H1 (cell line): ENCODE results near the gene UBALD1. TPM values are rescaled to one million over a fixed set of nuclear protein-coding genes. Genes with fewer than 3 reads are reported as not detected.

ENCODE experiments used
- ATF3 ChIP-seq: IDR thresholded peaks from 2 replicates; pipeline ENCODE4 v1.6.1; 2011; ENCODE audit warnings: low read depth, mild to moderate bottlenecking, low read length; ENCODE audit not compliant: insufficient read depth
- E2F6 ChIP-seq: IDR thresholded peaks from 2 replicates; pipeline ENCODE4 v1.6.1; 2012; ENCODE audit warnings: inconsistent platforms
- SIN3A ChIP-seq, 2 experiments: IDR thresholded peaks in 1 of 2; conservative IDR thresholded peaks in 1 of 2; 2 replicates each; pipeline ENCODE4 v1.6.1; 2011 to 2012; ENCODE audit warnings: low read length in 2 of 2, improper control_type of control experiment in 1 of 2, low read depth in 1 of 2, mild to moderate bottlenecking in 1 of 2
- polyA plus RNA-seq, 7 experiments: library from polyadenylated mRNA; depleted of rRNA in 3 of 7; stranded (reverse) in 5 of 7; unstranded in 2 of 7; fragments of >200 nt in 5 of 7; fragments of 200-250 nt in 2 of 7; gene quantifications; 1 replicate in 5 of 7; 2 replicates in 1 of 7; 4 replicates in 1 of 7; pipeline versions ENCODE4 v1.2.1 to v1.2.3, GENCODE V29; 2011 to 2013; ENCODE audit warnings: missing spikeins in 2 of 7, mixed read lengths in 2 of 7
- total RNA-seq: library from RNA; stranded (reverse); fragmentation: NEBNext Ultra II Directional; extraction: Animal tissue kit (Norgen Biotek cat#: 25700); gene quantifications from 2 replicates; pipeline ENCODE4 v1.2.1, GENCODE V29; 2021
- TF ChIP-seq, protein P1 (sequence below): fragments of 300-600 bp; sonication (generic); IDR thresholded peaks from 2 replicates; pipeline ENCODE4 v1.7.1; 2012; ENCODE audit warnings: low read length, moderate library complexity, mild to moderate bottlenecking, inconsistent platforms; ENCODE audit not compliant: insufficient replicate concordance

Gene UBALD1
- total and polyA plus RNA-seq, 2 of the 8 experiments (the other 6 are each of a cell fraction or from before 2014, with no cell fraction given): 28.6 to 62.0 TPM

DNA sequence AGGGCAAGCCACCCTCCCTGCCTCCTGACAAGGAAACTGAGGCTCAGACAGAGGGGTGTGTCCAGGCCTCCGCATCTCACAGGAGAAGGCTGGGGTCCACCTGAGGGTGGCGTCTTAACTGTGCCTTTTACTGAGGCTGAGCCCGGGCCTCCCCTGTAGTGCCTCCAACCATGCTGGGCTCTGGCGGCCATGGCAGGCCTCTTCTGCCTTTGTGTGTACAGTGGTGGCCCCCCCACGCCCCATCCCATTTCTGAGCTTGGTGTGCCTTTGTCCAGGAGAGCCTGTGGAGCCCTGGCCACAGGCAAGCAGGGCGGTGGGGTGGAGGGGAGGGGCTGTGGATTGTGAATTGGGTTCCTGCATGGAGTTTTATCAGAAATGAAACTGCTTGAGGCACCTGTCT is 41.1 kb upstream of the UBALD1 start (continued):
- TF ChIP-seq, protein P1, sequence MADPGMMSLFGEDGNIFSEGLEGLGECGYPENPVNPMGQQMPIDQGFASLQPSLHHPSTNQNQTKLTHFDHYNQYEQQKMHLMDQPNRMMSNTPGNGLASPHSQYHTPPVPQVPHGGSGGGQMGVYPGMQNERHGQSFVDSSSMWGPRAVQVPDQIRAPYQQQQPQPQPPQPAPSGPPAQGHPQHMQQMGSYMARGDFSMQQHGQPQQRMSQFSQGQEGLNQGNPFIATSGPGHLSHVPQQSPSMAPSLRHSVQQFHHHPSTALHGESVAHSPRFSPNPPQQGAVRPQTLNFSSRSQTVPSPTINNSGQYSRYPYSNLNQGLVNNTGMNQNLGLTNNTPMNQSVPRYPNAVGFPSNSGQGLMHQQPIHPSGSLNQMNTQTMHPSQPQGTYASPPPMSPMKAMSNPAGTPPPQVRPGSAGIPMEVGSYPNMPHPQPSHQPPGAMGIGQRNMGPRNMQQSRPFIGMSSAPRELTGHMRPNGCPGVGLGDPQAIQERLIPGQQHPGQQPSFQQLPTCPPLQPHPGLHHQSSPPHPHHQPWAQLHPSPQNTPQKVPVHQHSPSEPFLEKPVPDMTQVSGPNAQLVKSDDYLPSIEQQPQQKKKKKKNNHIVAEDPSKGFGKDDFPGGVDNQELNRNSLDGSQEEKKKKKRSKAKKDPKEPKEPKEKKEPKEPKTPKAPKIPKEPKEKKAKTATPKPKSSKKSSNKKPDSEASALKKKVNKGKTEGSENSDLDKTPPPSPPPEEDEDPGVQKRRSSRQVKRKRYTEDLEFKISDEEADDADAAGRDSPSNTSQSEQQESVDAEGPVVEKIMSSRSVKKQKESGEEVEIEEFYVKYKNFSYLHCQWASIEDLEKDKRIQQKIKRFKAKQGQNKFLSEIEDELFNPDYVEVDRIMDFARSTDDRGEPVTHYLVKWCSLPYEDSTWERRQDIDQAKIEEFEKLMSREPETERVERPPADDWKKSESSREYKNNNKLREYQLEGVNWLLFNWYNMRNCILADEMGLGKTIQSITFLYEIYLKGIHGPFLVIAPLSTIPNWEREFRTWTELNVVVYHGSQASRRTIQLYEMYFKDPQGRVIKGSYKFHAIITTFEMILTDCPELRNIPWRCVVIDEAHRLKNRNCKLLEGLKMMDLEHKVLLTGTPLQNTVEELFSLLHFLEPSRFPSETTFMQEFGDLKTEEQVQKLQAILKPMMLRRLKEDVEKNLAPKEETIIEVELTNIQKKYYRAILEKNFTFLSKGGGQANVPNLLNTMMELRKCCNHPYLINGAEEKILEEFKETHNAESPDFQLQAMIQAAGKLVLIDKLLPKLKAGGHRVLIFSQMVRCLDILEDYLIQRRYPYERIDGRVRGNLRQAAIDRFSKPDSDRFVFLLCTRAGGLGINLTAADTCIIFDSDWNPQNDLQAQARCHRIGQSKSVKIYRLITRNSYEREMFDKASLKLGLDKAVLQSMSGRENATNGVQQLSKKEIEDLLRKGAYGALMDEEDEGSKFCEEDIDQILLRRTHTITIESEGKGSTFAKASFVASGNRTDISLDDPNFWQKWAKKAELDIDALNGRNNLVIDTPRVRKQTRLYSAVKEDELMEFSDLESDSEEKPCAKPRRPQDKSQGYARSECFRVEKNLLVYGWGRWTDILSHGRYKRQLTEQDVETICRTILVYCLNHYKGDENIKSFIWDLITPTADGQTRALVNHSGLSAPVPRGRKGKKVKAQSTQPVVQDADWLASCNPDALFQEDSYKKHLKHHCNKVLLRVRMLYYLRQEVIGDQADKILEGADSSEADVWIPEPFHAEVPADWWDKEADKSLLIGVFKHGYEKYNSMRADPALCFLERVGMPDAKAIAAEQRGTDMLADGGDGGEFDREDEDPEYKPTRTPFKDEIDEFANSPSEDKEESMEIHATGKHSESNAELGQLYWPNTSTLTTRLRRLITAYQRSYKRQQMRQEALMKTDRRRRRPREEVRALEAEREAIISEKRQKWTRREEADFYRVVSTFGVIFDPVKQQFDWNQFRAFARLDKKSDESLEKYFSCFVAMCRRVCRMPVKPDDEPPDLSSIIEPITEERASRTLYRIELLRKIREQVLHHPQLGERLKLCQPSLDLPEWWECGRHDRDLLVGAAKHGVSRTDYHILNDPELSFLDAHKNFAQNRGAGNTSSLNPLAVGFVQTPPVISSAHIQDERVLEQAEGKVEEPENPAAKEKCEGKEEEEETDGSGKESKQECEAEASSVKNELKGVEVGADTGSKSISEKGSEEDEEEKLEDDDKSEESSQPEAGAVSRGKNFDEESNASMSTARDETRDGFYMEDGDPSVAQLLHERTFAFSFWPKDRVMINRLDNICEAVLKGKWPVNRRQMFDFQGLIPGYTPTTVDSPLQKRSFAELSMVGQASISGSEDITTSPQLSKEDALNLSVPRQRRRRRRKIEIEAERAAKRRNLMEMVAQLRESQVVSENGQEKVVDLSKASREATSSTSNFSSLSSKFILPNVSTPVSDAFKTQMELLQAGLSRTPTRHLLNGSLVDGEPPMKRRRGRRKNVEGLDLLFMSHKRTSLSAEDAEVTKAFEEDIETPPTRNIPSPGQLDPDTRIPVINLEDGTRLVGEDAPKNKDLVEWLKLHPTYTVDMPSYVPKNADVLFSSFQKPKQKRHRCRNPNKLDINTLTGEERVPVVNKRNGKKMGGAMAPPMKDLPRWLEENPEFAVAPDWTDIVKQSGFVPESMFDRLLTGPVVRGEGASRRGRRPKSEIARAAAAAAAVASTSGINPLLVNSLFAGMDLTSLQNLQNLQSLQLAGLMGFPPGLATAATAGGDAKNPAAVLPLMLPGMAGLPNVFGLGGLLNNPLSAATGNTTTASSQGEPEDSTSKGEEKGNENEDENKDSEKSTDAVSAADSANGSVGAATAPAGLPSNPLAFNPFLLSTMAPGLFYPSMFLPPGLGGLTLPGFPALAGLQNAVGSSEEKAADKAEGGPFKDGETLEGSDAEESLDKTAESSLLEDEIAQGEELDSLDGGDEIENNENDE: no peak
- TF ChIP-seq E2F6 (no peak), SIN3A (conservative IDR thresholded peaks at IDR 0.05 in 1 of 2, IDR thresholded peaks at IDR 0.05 in 1 of 2; ENCODE audit: low read depth in 1 of 2, low read length in 2 of 2) (no peak), ATF3 (no peak)
